ENCODE measurements around the gene LTBP1. TPM values are rescaled to one million over a fixed set of nuclear protein-coding genes. Genes with fewer than 3 reads are reported as not detected.
"Not testable (repeated sequence)": the region's sequence is repeated elsewhere in the genome, so short reads cannot be mapped to it uniquely, and the experiment has no call there.

The LTBP1 gene
- total and polyA plus RNA-seq, 2 experiments from 2014 or later, result 35.6 to 68.9 TPM

DNA sequence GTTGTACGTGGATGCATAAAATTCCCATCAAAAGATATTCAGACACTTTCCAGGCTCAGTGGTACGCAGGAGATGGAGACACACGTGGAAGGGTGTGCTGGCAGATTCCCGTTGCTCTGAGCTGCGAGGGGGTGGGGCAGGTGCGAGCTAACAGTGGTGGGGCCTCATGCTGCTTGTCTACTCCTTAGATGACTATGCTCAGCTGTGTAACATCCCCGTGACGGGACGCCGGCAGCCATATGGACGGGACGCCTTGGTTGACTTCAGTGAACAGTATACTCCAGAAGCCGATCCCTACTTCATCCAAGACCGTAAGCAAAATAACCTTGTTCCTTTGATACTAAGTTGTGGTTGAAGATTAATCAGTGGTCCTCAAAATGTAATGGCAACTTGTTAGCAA is 442.2 kb downstream of the LTBP1 start:
- H3K4me2 ChIP-seq, result no peak overlapping the region
- no peaks in the 10 kb centered on the region for H3K79me2 ChIP-seq
- no peak overlapping the region for H3K27ac ChIP-seq
- H3K36me3 ChIP-seq (replicated peaks; ENCODE audit: insufficient read depth, low read depth), result no peaks in the 10 kb centered on the region
- H3K4me1 ChIP-seq (ENCODE audit: insufficient read depth), result no peaks in the 10 kb centered on the region
- H4K20me1 ChIP-seq (ENCODE audit: insufficient read depth, poor library complexity, severe bottlenecking), result no peaks in the 10 kb centered on the region
- H3K9me2 ChIP-seq (replicated peaks; ENCODE audit: insufficient read depth), result no peaks in the 10 kb centered on the region
- H2AFZ ChIP-seq, result no peak overlapping the region
- DNase-seq (ENCODE audit: low spot score), result no peak
- no peaks in the 10 kb centered on the region for H3K27me3 ChIP-seq
- H3K4me3 ChIP-seq, result no peak overlapping the region
- H3K9me3 ChIP-seq (ENCODE audit: low read depth), result no peaks in the 10 kb centered on the region
- TF ChIP-seq EZH2phosphoT487 (IDR thresholded peaks at IDR 0.05; ENCODE audit: low read depth, severe bottlenecking, unreplicated experiment), result no peak
- TF ChIP-seq CTCF (IDR thresholded peaks at IDR 0.05; ENCODE audit: poor library complexity), result no peak
- WGBS (ENCODE audit: low lambda C conversion rate, missing lambda C conversion rate), result 90% methylated on average over 13 of the region's 14 CpGs

GRCh38 chr2:33389695-33390094 is 442.9 kb downstream of the LTBP1 start:
- H3K79me2 ChIP-seq; H3K36me3 ChIP-seq (replicated peaks; ENCODE audit: insufficient read depth, low read depth); H2AFZ ChIP-seq; H3K4me2 ChIP-seq; H3K27me3 ChIP-seq; H3K4me1 ChIP-seq (ENCODE audit: insufficient read depth); H3K4me3 ChIP-seq; H4K20me1 ChIP-seq (ENCODE audit: insufficient read depth, poor library complexity, severe bottlenecking); H3K9me2 ChIP-seq (replicated peaks; ENCODE audit: insufficient read depth); H3K9me3 ChIP-seq (ENCODE audit: low read depth); H3K27ac ChIP-seq; DNase-seq (ENCODE audit: low spot score): not testable (repeated sequence)
- 95% methylated on average over 6 of the region's 6 CpGs for WGBS (ENCODE audit: low lambda C conversion rate, missing lambda C conversion rate)

DNA sequence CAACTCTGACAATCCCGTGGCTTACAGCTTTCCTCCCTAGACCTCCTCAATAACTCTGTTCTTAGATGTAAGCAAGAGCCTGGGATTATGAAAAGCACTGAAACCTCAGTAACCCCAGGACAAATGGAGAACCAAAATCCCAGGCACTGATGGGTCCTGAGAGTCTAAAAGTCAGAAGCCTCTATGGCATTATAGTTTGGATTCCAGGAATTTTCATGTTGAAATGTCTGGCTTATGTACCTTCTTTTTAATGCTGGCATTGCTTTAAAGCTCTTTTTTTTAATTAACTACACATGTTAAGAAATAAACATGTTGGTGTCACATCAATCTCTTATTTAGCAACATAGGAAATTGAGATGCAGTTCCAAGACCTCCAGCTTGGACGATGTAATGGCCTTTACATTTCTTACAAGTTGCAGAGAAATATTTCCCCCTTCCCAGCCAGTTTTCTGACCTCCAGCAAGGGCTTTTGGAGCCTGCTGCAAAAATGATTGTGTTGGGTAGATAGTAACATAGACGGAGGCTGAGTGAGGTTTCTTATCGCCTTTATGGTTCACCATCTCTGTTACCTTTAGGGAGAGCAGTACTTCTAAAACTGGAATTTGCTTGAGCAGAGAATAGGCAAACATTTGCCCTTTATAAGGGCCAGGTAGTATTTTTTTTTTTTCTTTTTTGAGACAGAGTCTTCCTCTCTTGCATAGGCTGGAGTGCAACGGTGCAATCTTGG is 444.9 kb downstream of the LTBP1 start:
- Histone ChIP-seq H3K9me2 (replicated peaks; ENCODE audit: insufficient read depth) (no peaks in the 10 kb centered on the region), H3K36me3 (replicated peaks; ENCODE audit: insufficient read depth, low read depth) (no peaks in the 10 kb centered on the region), H3K4me3 (no peak overlapping the region), H3K9me3 (ENCODE audit: low read depth) (no peaks in the 10 kb centered on the region), H3K4me2 (no peak overlapping the region), H3K4me1 (ENCODE audit: insufficient read depth) (no peaks in the 10 kb centered on the region), H3K79me2 (no peaks in the 10 kb centered on the region), H3K27me3 (no peaks in the 10 kb centered on the region), H3K27ac (no peak overlapping the region), H2AFZ (no peak overlapping the region), H4K20me1 (ENCODE audit: insufficient read depth, poor library complexity, severe bottlenecking) (no peaks in the 10 kb centered on the region)
- DNase-seq (ENCODE audit: low spot score), result no peak
- WGBS (ENCODE audit: low lambda C conversion rate, missing lambda C conversion rate), result 70% methylated on average over 5 of the region's 5 CpGs
- no peak for TF ChIP-seq EZH2phosphoT487 (IDR thresholded peaks at IDR 0.05; ENCODE audit: low read depth, severe bottlenecking, unreplicated experiment)
- no peak for TF ChIP-seq CTCF (IDR thresholded peaks at IDR 0.05; ENCODE audit: poor library complexity)

- Histone ChIP-seq H4K20me1 (ENCODE audit: insufficient read depth, poor library complexity, severe bottlenecking) (no peaks in the 10 kb centered on the region), H3K4me3 (no peak overlapping the region), H3K4me1 (ENCODE audit: insufficient read depth) (no peaks in the 10 kb centered on the region), H3K79me2 (no peaks in the 10 kb centered on the region), H3K4me2 (no peak overlapping the region), H2AFZ (no peak overlapping the region), H3K36me3 (replicated peaks; ENCODE audit: insufficient read depth, low read depth) (no peaks in the 10 kb centered on the region), H3K9me3 (ENCODE audit: low read depth) (no peaks in the 10 kb centered on the region), H3K9me2 (replicated peaks; ENCODE audit: insufficient read depth) (no peaks in the 10 kb centered on the region), H3K27me3 (no peaks in the 10 kb centered on the region), H3K27ac (no peak overlapping the region)
- no peak for DNase-seq (ENCODE audit: low spot score)
- TF ChIP-seq EZH2phosphoT487 (IDR thresholded peaks at IDR 0.05; ENCODE audit: low read depth, severe bottlenecking, unreplicated experiment) (no peak), CTCF (IDR thresholded peaks at IDR 0.05; ENCODE audit: poor library complexity) (no peak), EZH2 (IDR thresholded peaks at IDR 0.05; ENCODE audit: borderline replicate concordance) (no peak)
- WGBS (ENCODE audit: low lambda C conversion rate, missing lambda C conversion rate), result 95% methylated on average over 4 of the region's 4 CpGs
Observed at GRCh38 chr2:33392366-33392765, 445.6 kb downstream of the LTBP1 start.

Measured in hepatocyte (in vitro differentiated cells).